ENCODE measurements around the gene PSPN.

Gene PSPN

GRCh38 chr19:6393983-6394412, 18.3 kb upstream of the PSPN start:
- peak overlapping the region; percentile 82 for H3K4me3 ChIP-seq (ENCODE audit: low read depth, low read length)
- no peak for TF ChIP-seq MYC (IDR thresholded peaks at IDR 0.05; ENCODE audit: low read depth, low read length)
- TF ChIP-seq MAX (IDR thresholded peaks at IDR 0.05; ENCODE audit: low read depth, low read length) = no peak
- no peak for DNase-seq (ENCODE audit: low read depth)

DNA sequence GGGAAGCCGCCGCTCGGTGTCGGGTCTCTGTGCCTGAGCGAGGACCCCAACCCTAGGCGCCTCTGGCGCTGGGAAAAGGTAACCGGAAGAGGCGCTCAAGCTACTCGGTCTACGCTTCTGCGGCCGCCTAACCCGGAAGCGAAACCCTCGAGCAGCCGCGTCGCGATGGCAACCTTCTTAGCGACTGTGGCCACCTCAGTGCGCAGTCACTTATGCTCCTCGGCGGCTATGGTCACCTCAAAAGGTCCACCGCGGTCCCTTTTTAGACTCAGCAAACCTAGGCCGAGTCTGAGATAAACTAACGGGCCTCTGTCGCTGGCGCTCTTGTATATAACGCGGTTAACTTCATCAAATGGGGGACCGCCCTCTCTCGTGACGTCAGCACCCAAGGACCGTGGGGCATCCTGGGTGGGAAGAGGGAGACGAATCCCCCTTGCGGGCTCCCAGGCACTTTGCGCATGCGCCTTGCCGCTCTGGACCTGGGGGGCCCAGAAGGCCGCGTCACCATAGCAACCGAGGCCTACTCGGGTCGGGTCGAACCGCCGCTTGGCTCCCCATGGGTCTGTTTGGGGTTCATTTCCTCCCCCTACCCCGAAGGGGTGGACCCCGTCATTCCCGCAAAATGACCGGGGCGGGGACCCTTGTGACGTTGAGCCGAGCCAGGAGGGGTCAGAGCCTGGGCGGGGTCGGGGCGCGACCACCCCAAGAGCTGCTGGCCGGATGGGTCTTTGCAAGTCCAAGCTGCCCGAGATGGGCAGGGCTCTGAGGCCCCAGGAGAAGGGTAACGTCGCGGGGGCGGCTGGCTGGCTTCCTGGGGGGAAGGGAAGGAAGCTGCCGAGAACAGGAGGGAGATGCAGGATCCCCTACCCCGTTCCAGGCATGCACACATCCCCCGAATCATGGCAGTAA, 17.6 kb upstream of the PSPN start, which contains the start of gene GTF2F1:
TSS of gene GTF2F1 (minus strand) at position 91 of the 909 bp plus-strand sequence. CDS start 169 bp downstream, outside the sequence.
- DNase-seq (ENCODE audit: low read depth) = peak; percentile 90
- no peak for TF ChIP-seq CTCF (IDR thresholded peaks at IDR 0.05; ENCODE audit: low read depth, low read length)
- peak; percentile 43 for TF ChIP-seq POLR2A (IDR thresholded peaks at IDR 0.05; ENCODE audit: extremely low read depth, insufficient read length)
- TF ChIP-seq MAX (IDR thresholded peaks at IDR 0.05; ENCODE audit: low read depth, low read length) = peak; percentile 79
- peak; percentile 75 for TF ChIP-seq MYC (IDR thresholded peaks at IDR 0.05; ENCODE audit: low read depth, low read length)
- peak within 1 kb of the TSS; percentile 82 for H3K4me3 ChIP-seq (ENCODE audit: low read depth, low read length)

- TF ChIP-seq MYC (IDR thresholded peaks at IDR 0.05; ENCODE audit: low read depth, low read length) (no peak), CTCF (IDR thresholded peaks at IDR 0.05; ENCODE audit: low read depth, low read length) (no peak), MAX (IDR thresholded peaks at IDR 0.05; ENCODE audit: low read depth, low read length) (no peak), POLR2A (IDR thresholded peaks at IDR 0.05; ENCODE audit: extremely low read depth, insufficient read length) (no peak)
- DNase-seq (ENCODE audit: low read depth) = no peak
Observed at GRCh38 chr19:6392221-6393073, 16.7 kb upstream of the PSPN start.

DNA sequence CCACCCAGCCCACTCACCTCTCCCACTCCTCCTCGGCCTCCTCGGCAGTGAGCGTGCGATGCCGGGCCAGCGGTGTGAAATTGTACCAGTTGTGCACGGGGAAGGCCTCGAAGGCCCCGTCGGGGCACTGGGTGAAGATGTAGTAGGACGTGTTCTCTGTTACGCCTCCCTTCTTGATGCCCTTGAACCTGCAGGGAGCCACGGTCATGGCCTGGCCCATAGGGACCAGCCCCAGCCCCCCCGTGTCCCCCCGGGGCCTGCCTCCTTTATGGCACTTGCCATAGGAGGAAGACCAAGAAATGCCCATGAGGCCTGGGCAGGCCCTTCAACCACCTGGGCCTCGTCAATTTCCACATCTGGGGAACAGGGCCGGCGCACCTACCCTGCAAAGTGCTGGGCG, 11.6 kb upstream of the PSPN start:
- DNase-seq (ENCODE audit: low read depth) = no peak
- TF ChIP-seq MAX (IDR thresholded peaks at IDR 0.05; ENCODE audit: low read depth, low read length) = no peak
- no peak for TF ChIP-seq POLR2A (IDR thresholded peaks at IDR 0.05; ENCODE audit: extremely low read depth, insufficient read length)
- no peak for TF ChIP-seq MYC (IDR thresholded peaks at IDR 0.05; ENCODE audit: low read depth, low read length)
- TF ChIP-seq CTCF (IDR thresholded peaks at IDR 0.05; ENCODE audit: low read depth, low read length) = no peak
- no peak overlapping the region for H3K4me3 ChIP-seq (ENCODE audit: low read depth, low read length)

More at GRCh38 chr19:6392221-6393073, 16.7 kb upstream of the PSPN start:
- peak overlapping the region; percentile 82 for H3K4me3 ChIP-seq (ENCODE audit: low read depth, low read length)

- TF ChIP-seq CTCF (IDR thresholded peaks at IDR 0.05; ENCODE audit: low read depth, low read length) (no peak), POLR2A (IDR thresholded peaks at IDR 0.05; ENCODE audit: extremely low read depth, insufficient read length) (no peak), MAX (IDR thresholded peaks at IDR 0.05; ENCODE audit: low read depth, low read length) (no peak), MYC (IDR thresholded peaks at IDR 0.05; ENCODE audit: low read depth, low read length) (no peak)
- no peak overlapping the region for H3K4me3 ChIP-seq (ENCODE audit: low read depth, low read length)
- DNase-seq (ENCODE audit: low read depth) = no peak
Observed at GRCh38 chr19:6384381-6384780, 8.6 kb upstream of the PSPN start.

Data from NB4 (cell line).